GM12892 (cell line): ENCODE data around the gene GTF2F2.
"Not testable (repeated sequence)": the region's sequence is repeated elsewhere in the genome, so short reads cannot be mapped to it uniquely, and the experiment has no call there.

Experiments
- DNase-seq: peaks from one replicate; pipeline ENCODE4 v3.0.0; 2011; ENCODE audit not compliant: insufficient read length
- FAIRE-seq: peaks from 2 replicates; lab custom pipeline; 2011; peaks lifted over from hg19 to GRCh38; lab: Jason Lieb, UNC
- POLR2A ChIP-seq: IDR thresholded peaks from 2 replicates; pipeline ENCODE4 v1.6.1; 2011; ENCODE audit warnings: low read depth, low read length, control low read depth
- POLR2AphosphoS5 ChIP-seq: IDR thresholded peaks from 2 replicates; pipeline ENCODE4 v1.6.1; 2011; ENCODE audit warnings: low read depth, low read length, control low read depth
- TAF1 ChIP-seq: IDR thresholded peaks from 2 replicates; pipeline ENCODE4 v1.6.1; 2011; ENCODE audit warnings: low read depth, mild to moderate bottlenecking, control low read depth, low read length, borderline replicate concordance

The GTF2F2 gene

GRCh38 chr13:45231305-45231704 is 111.0 kb downstream of the GTF2F2 start:
- DNase-seq (no peak), FAIRE-seq (no peak)
- TF ChIP-seq TAF1 = no peak
- no peak for TF ChIP-seq POLR2AphosphoS5
- TF ChIP-seq POLR2A = no peak

- FAIRE-seq = no peak
- TF ChIP-seq TAF1 (no peak), POLR2A (no peak), POLR2AphosphoS5 (no peak)
- DNase-seq = no peak
Measured at GRCh38 chr13:45231722-45232121, 111.4 kb downstream of the GTF2F2 start.

GRCh38 chr13:45232591-45232990 is 112.3 kb downstream of the GTF2F2 start:
- no peak for FAIRE-seq
- no peak for DNase-seq
- TF ChIP-seq POLR2A (no peak), TAF1 (no peak), POLR2AphosphoS5 (no peak)

- TF ChIP-seq TAF1 = no peak
- no peak for TF ChIP-seq POLR2A
- no peak for TF ChIP-seq POLR2AphosphoS5
- DNase-seq = no peak
- FAIRE-seq = no peak
Measured at GRCh38 chr13:45238945-45239795, 118.9 kb downstream of the GTF2F2 start.

GRCh38 chr13:45240143-45240542 is 119.8 kb downstream of the GTF2F2 start:
- no peak for TF ChIP-seq POLR2AphosphoS5
- TF ChIP-seq POLR2A = no peak
- TF ChIP-seq TAF1 = no peak
- no peak for FAIRE-seq
- no peak for DNase-seq

- TF ChIP-seq POLR2AphosphoS5 (no peak), TAF1 (no peak), POLR2A (no peak)
- FAIRE-seq = no peak
- DNase-seq = no peak
Measured at GRCh38 chr13:45242070-45242469, 121.8 kb downstream of the GTF2F2 start.

GRCh38 chr13:45242524-45242923 is 122.2 kb downstream of the GTF2F2 start:
- no peak for FAIRE-seq
- no peak for DNase-seq
- TF ChIP-seq TAF1 (no peak), POLR2A (no peak), POLR2AphosphoS5 (no peak)

- FAIRE-seq (no peak), DNase-seq (no peak)
- TF ChIP-seq TAF1 (no peak), POLR2AphosphoS5 (no peak), POLR2A (no peak)
Measured at GRCh38 chr13:45243077-45243476, 122.8 kb downstream of the GTF2F2 start.

- not testable (repeated sequence) for FAIRE-seq, DNase-seq
Measured at GRCh38 chr13:45244736-45245135, 124.4 kb downstream of the GTF2F2 start.

- DNase-seq (no peak), FAIRE-seq (no peak)
Measured at GRCh38 chr13:45249662-45250061, 129.4 kb downstream of the GTF2F2 start.

GRCh38 chr13:45254396-45254795 is 134.1 kb downstream of the GTF2F2 start:
- FAIRE-seq (no peak), DNase-seq (no peak)
- no peak for TF ChIP-seq TAF1
- TF ChIP-seq POLR2A = no peak
- TF ChIP-seq POLR2AphosphoS5 = no peak

More at GRCh38 chr13:45249662-45250061, 129.4 kb downstream of the GTF2F2 start:
- no peak for TF ChIP-seq POLR2AphosphoS5
- TF ChIP-seq POLR2A = no peak
- no peak for TF ChIP-seq TAF1
